GM21515 (cell line): ENCODE measurements around the gene PDZRN3.
A peak's percentile ranks its signal among the peaks of the same experiment; 100 is the strongest.
"Not testable (repeated sequence)": the region's sequence is repeated elsewhere in the genome, so short reads cannot be mapped to it uniquely, and the experiment has no call there.

Experiments
- ATAC-seq: cut with Tn5 transposase; IDR thresholded peaks from one replicate; pipeline ENCODE4 v1.9.1; 2021; ENCODE audit not compliant: unreplicated experiment

Gene PDZRN3

GRCh38 chr3:73467211-73467610 is 157.5 kb downstream of the PDZRN3 start:
- ATAC-seq: no peak

GRCh38 chr3:73465926-73466325 is 158.8 kb downstream of the PDZRN3 start:
- ATAC-seq: no peak

GRCh38 chr3:73464126-73464525 is 160.6 kb downstream of the PDZRN3 start:
- not testable (repeated sequence) for ATAC-seq

- ATAC-seq: no peak
These were observed 163.2 kb downstream of the PDZRN3 start for GRCh38 chr3:73461547-73461946.

GRCh38 chr3:73459711-73460110 is 165.0 kb downstream of the PDZRN3 start:
- ATAC-seq: no peak

GRCh38 chr3:73453666-73454065 is 171.1 kb downstream of the PDZRN3 start:
- no peak for ATAC-seq

- ATAC-seq: no peak
These were observed 172.0 kb downstream of the PDZRN3 start for GRCh38 chr3:73452729-73453128.

GRCh38 chr3:73451301-73451944 is 173.3 kb downstream of the PDZRN3 start:
- no peak for ATAC-seq

- ATAC-seq: no peak
These were observed 175.0 kb downstream of the PDZRN3 start for GRCh38 chr3:73449774-73450173.

- peak; percentile 90 for ATAC-seq
These were observed 175.9 kb downstream of the PDZRN3 start for GRCh38 chr3:73448761-73449301.

GRCh38 chr3:73448041-73448440 is 176.7 kb downstream of the PDZRN3 start:
- no peak for ATAC-seq

- no peak for ATAC-seq
These were observed 177.6 kb downstream of the PDZRN3 start for GRCh38 chr3:73447111-73447510.

GRCh38 chr3:73446467-73447110 is 178.2 kb downstream of the PDZRN3 start:
- no peak for ATAC-seq

- no peak for ATAC-seq
These were observed 181.9 kb downstream of the PDZRN3 start for GRCh38 chr3:73442886-73443285.

GRCh38 chr3:73442152-73442551 is 182.6 kb downstream of the PDZRN3 start:
- no peak for ATAC-seq

GRCh38 chr3:73437828-73438227 is 186.9 kb downstream of the PDZRN3 start:
- no peak for ATAC-seq

- ATAC-seq: no peak
These were observed 189.7 kb downstream of the PDZRN3 start for GRCh38 chr3:73435055-73435454.

GRCh38 chr3:73433687-73434086 is 191.1 kb downstream of the PDZRN3 start:
- no peak for ATAC-seq

- ATAC-seq: no peak
These were observed 191.7 kb downstream of the PDZRN3 start for GRCh38 chr3:73433079-73433478.

- no peak for ATAC-seq
These were observed 192.1 kb downstream of the PDZRN3 start for GRCh38 chr3:73432706-73433032.

GRCh38 chr3:73432023-73432705 is 192.6 kb downstream of the PDZRN3 start:
- no peak for ATAC-seq
